ENCODE results near the gene TXNDC12. TPM values are rescaled to one million over a fixed set of nuclear protein-coding genes. Genes with fewer than 3 reads are reported as not detected.
A peak's percentile ranks its signal among the peaks of the same experiment; 100 is the strongest.
"Not testable (repeated sequence)": the region's sequence is repeated elsewhere in the genome, so short reads cannot be mapped to it uniquely, and the experiment has no call there.

TXNDC12 gene
- polyA plus RNA-seq, 3 donors from 2014 or later: 75.1 to 108 (median 78.1) TPM

DNA sequence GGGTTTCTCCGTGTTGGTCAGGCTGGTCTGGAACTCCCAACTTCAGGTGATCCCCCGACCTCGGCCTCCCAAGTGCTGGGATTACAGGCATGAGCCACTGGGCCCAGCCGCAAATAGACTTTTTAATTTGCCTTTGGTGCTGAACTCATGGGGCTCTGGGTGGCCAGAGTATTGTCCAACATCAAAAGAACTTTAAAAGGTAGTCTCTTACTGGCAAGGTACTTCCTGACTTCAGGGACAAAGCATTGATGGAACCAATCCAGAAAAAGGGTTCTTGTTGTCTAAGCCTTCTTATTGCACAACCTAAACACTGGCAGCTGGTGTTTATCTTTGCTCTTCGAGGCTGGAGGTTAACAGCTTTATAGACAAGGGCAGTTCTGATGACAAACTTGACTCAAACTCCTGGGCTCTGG lies 17.6 kb downstream of the TXNDC12 start:
- Mint-ChIP-seq H3K27me3 (ENCODE audit: low read depth in 3 of 3) (peaks cover 2 to 8% (median 7%) of the 10 kb centered on the region in 3 donors), H3K9me3 (no peaks in the 10 kb centered on the region), H3K4me3 (no peak overlapping the region), H3K4me1 (peaks cover 13 to 19% of the 10 kb centered on the region in 2 donors), H3K36me3 (peaks cover 4 to 24% (median 8%) of the 10 kb centered on the region in 3 donors), H3K27ac (no peak overlapping the region)
- no peak for DNase-seq

- H3K27ac Mint-ChIP-seq: peak overlapping the region; percentile 90 to 97 (median 95)
- H3K27me3 Mint-ChIP-seq (ENCODE audit: low read depth in 3 of 3): peaks cover 2 to 8% (median 7%) of the 10 kb centered on the region in 3 donors
- peak overlapping the region; percentile 92 to 95 (median 94) for H3K4me3 Mint-ChIP-seq
- peaks cover 33 to 42% of the 10 kb centered on the region in 2 donors for H3K4me1 Mint-ChIP-seq
- H3K9me3 Mint-ChIP-seq: no peaks in the 10 kb centered on the region
- H3K36me3 Mint-ChIP-seq: peaks cover 0 to 23% (median 12%) of the 10 kb centered on the region in 3 donors
- no peak for DNase-seq
Measured at GRCh38 chr1:52034050-52034384, 21.0 kb downstream of the TXNDC12 start.

DNA sequence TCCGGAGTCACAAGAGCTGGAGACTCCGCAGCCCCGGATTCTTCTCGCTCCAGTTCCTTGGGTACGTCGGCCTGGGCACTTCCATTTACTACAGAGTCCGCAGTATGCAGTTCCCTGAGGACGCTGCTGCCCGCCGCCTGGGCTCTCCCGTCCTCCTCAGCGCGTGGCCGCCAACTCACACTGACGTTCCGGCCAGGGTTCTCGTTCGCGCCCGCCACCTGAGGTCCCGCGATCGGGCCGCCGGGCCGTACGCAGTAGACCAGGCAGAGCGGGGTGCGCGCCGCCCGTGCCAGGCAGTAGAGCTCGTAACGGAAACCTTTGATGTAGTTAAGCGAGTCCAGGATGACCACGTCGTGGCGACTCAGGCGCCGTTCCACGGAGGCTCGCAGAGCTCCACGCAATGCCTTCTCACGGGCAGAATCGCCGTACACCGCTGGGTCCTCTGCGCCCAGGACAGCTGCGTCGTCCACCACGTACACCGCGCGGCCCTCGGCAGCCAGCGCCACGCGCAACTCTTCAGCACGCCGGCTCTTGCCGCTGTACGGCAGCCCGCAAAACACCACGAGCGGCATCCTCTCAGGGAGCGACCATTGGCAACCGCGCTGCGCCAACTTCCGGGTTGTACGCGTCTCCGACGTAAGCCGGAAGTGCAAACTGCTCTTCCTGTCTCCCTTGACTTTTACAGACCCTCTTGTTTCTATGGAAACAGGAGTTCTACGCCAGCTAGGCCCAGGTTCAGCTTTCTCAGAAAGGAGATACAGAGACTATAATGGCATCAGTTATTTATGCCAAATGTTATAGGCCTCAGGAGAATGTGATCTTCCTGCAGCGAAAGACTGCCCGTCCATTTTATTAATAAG lies 21.6 kb downstream of the TXNDC12 start, which contains the start of gene KTI12:
TSS of gene KTI12 (minus strand) at position 621 of the 860 bp plus-strand sequence. CDS start at position 572, 49 bp downstream.
- peak; percentile 87 to 91 (median 90) for DNase-seq
- H3K4me3 Mint-ChIP-seq: peak within 1 kb of the TSS; percentile 92 to 95 (median 94)
- peaks cover 33 to 42% of the 10 kb centered on the region in 2 donors for H3K4me1 Mint-ChIP-seq
- peak within 1 kb of the TSS; percentile 90 to 97 (median 95) for H3K27ac Mint-ChIP-seq
- peaks cover 2 to 7% (median 6%) of the 10 kb centered on the region in 3 donors for H3K27me3 Mint-ChIP-seq (ENCODE audit: low read depth in 3 of 3)
- no peaks in the 10 kb centered on the region for H3K9me3 Mint-ChIP-seq
- H3K36me3 Mint-ChIP-seq: peaks cover 0 to 20% (median 12%) of the 10 kb centered on the region in 3 donors

GRCh38 chr1:52032785-52033131 lies 22.2 kb downstream of the TXNDC12 start:
- H3K27me3 Mint-ChIP-seq (ENCODE audit: low read depth in 3 of 3): peaks cover 2 to 7% (median 6%) of the 10 kb centered on the region in 3 donors
- peaks cover 33 to 42% of the 10 kb centered on the region in 2 donors for H3K4me1 Mint-ChIP-seq
- H3K27ac Mint-ChIP-seq: peak overlapping the region; percentile 90 to 97 (median 95)
- DNase-seq: peak in 2 of 3 donors; percentile 17
- H3K36me3 Mint-ChIP-seq: peaks cover 0 to 18% (median 9%) of the 10 kb centered on the region in 3 donors
- peak overlapping the region; percentile 92 to 95 (median 94) for H3K4me3 Mint-ChIP-seq
- H3K9me3 Mint-ChIP-seq: no peaks in the 10 kb centered on the region

DNA sequence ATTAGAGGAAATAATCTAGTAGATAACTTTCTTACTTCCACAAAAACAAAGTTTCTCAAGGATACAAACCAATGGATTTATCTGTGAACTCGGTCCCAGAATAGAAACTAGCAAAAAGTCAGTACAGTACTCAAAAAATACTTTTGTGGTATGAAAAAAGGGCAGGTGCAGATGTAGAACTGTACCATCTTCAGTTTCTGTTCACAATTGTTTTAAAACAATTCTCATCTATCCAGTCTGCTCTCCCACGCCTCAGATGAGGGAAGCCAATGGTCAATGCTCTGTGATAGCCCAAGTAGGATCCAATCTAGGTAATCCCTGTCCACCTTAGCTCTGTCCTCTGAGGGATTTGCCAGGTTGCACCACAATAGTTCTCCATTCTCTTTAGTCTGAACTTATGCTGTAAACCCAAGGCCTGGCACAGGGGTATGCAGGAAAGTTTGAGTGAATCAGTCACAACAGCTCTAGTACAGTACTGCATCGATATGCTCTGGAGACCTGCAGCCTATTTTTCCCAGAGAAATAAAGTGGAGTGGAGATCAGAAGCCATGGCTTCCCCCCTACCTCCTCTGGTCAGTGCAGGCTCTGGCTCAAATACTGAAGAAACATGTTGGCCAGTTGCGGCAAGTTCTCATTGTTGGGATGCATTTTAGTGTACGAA lies 22.7 kb downstream of the TXNDC12 start:
- Mint-ChIP-seq H3K9me3 (no peaks in the 10 kb centered on the region), H3K4me3 (peak overlapping the region; percentile 92 to 95 (median 94)), H3K36me3 (peaks cover 0 to 18% (median 12%) of the 10 kb centered on the region in 3 donors), H3K4me1 (peaks cover 33 to 42% of the 10 kb centered on the region in 2 donors), H3K27me3 (ENCODE audit: low read depth in 3 of 3) (peaks cover 2 to 7% (median 6%) of the 10 kb centered on the region in 3 donors), H3K27ac (peak overlapping the region; percentile 90 to 97 (median 95))
- DNase-seq: peak in 1 of 3 donors; percentile 2

GRCh38 chr1:52028839-52029238 lies 26.2 kb downstream of the TXNDC12 start:
- not testable (repeated sequence) for DNase-seq; H3K27ac Mint-ChIP-seq; H3K27me3 Mint-ChIP-seq (ENCODE audit: low read depth in 3 of 3); H3K4me3 Mint-ChIP-seq; H3K9me3 Mint-ChIP-seq
- peaks cover 8 to 31% (median 17%) of the 10 kb centered on the region in 3 donors for H3K36me3 Mint-ChIP-seq
- peaks cover 29 to 37% of the 10 kb centered on the region in 2 donors for H3K4me1 Mint-ChIP-seq

DNA sequence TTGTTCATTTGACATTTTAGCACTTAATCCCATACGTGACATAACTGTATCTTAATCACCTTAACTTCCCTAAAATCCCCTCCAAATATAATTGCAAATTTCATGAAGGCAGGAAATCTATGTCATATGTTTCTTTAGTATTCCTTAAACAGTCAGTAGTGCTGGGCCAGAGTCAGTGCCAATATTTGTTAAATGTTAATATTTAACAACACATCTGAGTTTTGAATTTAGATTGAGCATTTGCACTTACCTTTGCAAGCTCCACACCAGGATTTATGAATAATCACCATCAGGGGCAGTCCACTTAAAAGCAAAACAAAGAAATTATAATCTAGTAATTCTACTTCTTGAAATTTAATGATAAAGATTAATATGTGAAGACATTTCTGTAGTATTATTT lies 26.7 kb downstream of the TXNDC12 start:
- Mint-ChIP-seq H3K27ac (no peak overlapping the region), H3K4me3 (no peak overlapping the region), H3K27me3 (ENCODE audit: low read depth in 3 of 3) (peaks cover 0 to 2% (median 0%) of the 10 kb centered on the region in 3 donors), H3K4me1 (peaks cover 25 to 32% of the 10 kb centered on the region in 2 donors), H3K36me3 (peaks cover 9 to 36% (median 19%) of the 10 kb centered on the region in 3 donors), H3K9me3 (no peaks in the 10 kb centered on the region)
- DNase-seq: no peak

- Mint-ChIP-seq H3K4me1 (peaks cover 8 to 12% of the 10 kb centered on the region in 2 donors), H3K4me3 (no peak overlapping the region), H3K36me3 (peaks cover 18 to 50% (median 28%) of the 10 kb centered on the region in 3 donors), H3K9me3 (no peaks in the 10 kb centered on the region), H3K27me3 (ENCODE audit: low read depth in 3 of 3) (peaks cover 0 to 1% (median 0%) of the 10 kb centered on the region in 3 donors), H3K27ac (no peak overlapping the region)
- no peak for DNase-seq
Measured at GRCh38 chr1:52026278-52026677, 28.7 kb downstream of the TXNDC12 start.

GRCh38 chr1:52022133-52022532 lies 32.9 kb downstream of the TXNDC12 start:
- Mint-ChIP-seq H3K27ac (no peak overlapping the region), H3K9me3 (no peaks in the 10 kb centered on the region), H3K4me1 (no peaks in the 10 kb centered on the region), H3K36me3 (peaks cover 27 to 50% (median 42%) of the 10 kb centered on the region in 3 donors), H3K27me3 (ENCODE audit: low read depth in 3 of 3) (peaks cover 0 to 1% (median 1%) of the 10 kb centered on the region in 3 donors), H3K4me3 (no peak overlapping the region)
- no peak for DNase-seq

- Mint-ChIP-seq H3K4me1 (no peaks in the 10 kb centered on the region), H3K27ac (no peak overlapping the region), H3K36me3 (no peaks in the 10 kb centered on the region), H3K4me3 (no peak overlapping the region), H3K9me3 (no peaks in the 10 kb centered on the region), H3K27me3 (ENCODE audit: low read depth in 3 of 3) (peaks cover 5 to 10% (median 8%) of the 10 kb centered on the region in 3 donors)
- no peak for DNase-seq
Measured at GRCh38 chr1:52008071-52008809, 46.8 kb downstream of the TXNDC12 start.

GRCh38 chr1:52007215-52008002 lies 47.6 kb downstream of the TXNDC12 start:
- H3K36me3 Mint-ChIP-seq: no peaks in the 10 kb centered on the region
- no peak for DNase-seq
- H3K4me3 Mint-ChIP-seq: no peak overlapping the region
- no peaks in the 10 kb centered on the region for H3K9me3 Mint-ChIP-seq
- H3K27ac Mint-ChIP-seq: no peak overlapping the region
- no peaks in the 10 kb centered on the region for H3K4me1 Mint-ChIP-seq
- peaks cover 5 to 10% (median 8%) of the 10 kb centered on the region in 3 donors for H3K27me3 Mint-ChIP-seq (ENCODE audit: low read depth in 3 of 3)

- H3K9me3 Mint-ChIP-seq; DNase-seq; H3K36me3 Mint-ChIP-seq; H3K4me3 Mint-ChIP-seq; H3K27ac Mint-ChIP-seq; H3K4me1 Mint-ChIP-seq; H3K27me3 Mint-ChIP-seq (ENCODE audit: low read depth in 3 of 3): not testable (repeated sequence)
Measured at GRCh38 chr1:52006081-52006553, 48.9 kb downstream of the TXNDC12 start.

DNA sequence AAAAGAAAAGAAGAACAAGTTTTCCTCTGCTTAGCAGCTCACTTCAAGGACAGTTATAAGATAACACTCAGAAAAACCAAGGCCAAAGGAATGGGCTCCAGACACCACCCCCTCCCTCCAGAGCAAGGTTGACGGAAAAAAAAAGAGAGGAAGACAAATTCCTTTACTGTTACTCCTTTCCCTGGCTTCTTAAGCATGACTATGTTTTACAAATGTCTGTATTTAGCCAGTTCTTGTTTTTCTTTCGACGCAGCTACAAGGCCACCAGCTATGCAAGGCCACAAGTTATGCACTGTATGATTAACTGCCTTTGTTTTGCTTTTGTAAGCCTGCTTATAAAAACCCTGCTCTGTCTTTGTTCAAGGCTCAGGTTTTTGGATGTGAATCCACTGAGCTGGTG lies 49.4 kb downstream of the TXNDC12 start:
- H3K27me3 Mint-ChIP-seq (ENCODE audit: low read depth in 3 of 3); H3K9me3 Mint-ChIP-seq; H3K4me3 Mint-ChIP-seq; H3K4me1 Mint-ChIP-seq; DNase-seq; H3K27ac Mint-ChIP-seq; H3K36me3 Mint-ChIP-seq: not testable (repeated sequence)
